ENCODE data around the gene SLC2A14.
"Not testable (repeated sequence)": the region's sequence is repeated elsewhere in the genome, so short reads cannot be mapped to it uniquely, and the experiment has no call there.

Gene SLC2A14

DNA sequence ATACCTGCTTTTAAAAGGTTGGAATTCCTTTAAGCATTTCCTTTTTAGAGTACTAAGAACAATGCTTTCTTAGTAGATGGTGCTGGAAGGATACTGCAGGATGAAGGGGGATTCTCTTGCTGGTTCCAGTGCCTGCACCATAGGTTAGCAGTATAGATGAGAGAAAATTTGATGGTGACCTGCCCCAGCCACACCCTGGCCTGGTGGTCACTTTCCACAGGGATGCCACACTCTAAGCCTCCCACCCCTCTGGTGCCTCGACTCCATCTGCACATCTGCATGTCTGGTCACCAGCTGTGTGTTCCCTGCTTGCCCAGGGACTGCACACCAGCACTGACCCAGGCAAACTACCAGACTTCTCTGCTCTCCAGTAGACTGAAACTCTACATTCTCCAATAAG lies 44.2 kb upstream of the SLC2A14 start:
- no peak overlapping the region for H3K9ac ChIP-seq (ENCODE audit: low read length)
- no peaks in the 10 kb centered on the region for H3K27me3 ChIP-seq (ENCODE audit: insufficient read depth, low read length)
- no peaks in the 10 kb centered on the region for H3K9me2 ChIP-seq (ENCODE audit: low read depth, low read length)
- H3K4me2 ChIP-seq (ENCODE audit: low read length) = no peak overlapping the region
- H3K9me3 ChIP-seq (ENCODE audit: low read length) = no peaks in the 10 kb centered on the region
- TF ChIP-seq EZH2 (IDR thresholded peaks at IDR 0.05; ENCODE audit: borderline replicate concordance, low read length) = no peak
- TF ChIP-seq, protein P1, sequence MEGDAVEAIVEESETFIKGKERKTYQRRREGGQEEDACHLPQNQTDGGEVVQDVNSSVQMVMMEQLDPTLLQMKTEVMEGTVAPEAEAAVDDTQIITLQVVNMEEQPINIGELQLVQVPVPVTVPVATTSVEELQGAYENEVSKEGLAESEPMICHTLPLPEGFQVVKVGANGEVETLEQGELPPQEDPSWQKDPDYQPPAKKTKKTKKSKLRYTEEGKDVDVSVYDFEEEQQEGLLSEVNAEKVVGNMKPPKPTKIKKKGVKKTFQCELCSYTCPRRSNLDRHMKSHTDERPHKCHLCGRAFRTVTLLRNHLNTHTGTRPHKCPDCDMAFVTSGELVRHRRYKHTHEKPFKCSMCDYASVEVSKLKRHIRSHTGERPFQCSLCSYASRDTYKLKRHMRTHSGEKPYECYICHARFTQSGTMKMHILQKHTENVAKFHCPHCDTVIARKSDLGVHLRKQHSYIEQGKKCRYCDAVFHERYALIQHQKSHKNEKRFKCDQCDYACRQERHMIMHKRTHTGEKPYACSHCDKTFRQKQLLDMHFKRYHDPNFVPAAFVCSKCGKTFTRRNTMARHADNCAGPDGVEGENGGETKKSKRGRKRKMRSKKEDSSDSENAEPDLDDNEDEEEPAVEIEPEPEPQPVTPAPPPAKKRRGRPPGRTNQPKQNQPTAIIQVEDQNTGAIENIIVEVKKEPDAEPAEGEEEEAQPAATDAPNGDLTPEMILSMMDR (IDR thresholded peaks at IDR 0.05; ENCODE audit: low read length) = no peak
- H3K4me1 ChIP-seq (ENCODE audit: insufficient read depth, low read length, severe bottlenecking) = no peaks in the 10 kb centered on the region
- no peaks in the 10 kb centered on the region for H3F3A ChIP-seq (ENCODE audit: insufficient read depth, low read length)
- H3K27ac ChIP-seq (ENCODE audit: low read depth, low read length, poor library complexity, severe bottlenecking) = no peak overlapping the region
- H3K36me3 ChIP-seq (ENCODE audit: insufficient read depth, low read length) = no peaks in the 10 kb centered on the region
- H3K79me2 ChIP-seq (ENCODE audit: insufficient read depth, low read length) = no peaks in the 10 kb centered on the region
- H3K4me3 ChIP-seq (ENCODE audit: low read depth, low read length, poor library complexity, severe bottlenecking) = no peak overlapping the region
- no peaks in the 10 kb centered on the region for H4K20me1 ChIP-seq (ENCODE audit: insufficient read depth, low read length)
- H2AFZ ChIP-seq (ENCODE audit: low read length) = no peak overlapping the region

DNA sequence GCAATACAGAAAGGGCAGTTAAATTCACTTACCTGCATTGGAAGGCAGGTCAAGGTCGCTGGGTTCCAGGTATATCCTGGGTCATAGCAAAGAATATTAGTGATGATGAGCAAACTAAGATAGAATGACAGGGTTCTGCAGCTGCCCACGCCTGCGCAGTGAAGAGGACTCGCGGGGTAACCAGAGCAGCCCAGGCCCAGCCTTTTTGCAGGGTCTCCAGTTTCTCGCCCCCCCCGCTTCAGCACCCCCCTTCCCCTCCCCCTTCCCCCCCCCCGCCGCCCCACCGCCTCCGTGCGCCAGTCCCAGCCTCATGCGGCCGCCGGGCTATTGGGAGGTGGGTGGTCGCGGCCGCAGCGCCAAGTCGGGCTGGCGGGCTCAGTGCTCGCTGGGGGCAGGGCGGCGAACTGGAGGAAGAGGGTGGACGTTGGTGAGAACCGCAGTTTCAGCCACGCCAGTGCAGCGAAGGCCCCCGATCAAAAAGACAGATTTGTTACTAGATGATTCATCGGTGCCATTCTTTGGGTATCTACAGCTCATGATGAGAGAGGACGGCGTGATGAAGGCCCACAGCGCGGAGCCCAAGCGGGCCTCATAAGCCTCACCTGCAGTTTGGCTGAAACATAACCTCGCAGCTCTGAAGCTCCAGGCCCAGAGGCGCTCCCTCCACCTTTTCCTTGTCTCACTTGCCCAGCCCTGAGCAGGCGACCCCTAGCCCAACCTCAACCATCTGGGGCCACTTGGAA lies 43.1 kb upstream of the SLC2A14 start:
- Histone ChIP-seq H3K36me3 (ENCODE audit: insufficient read depth, low read length) (no peaks in the 10 kb centered on the region), H3K4me2 (ENCODE audit: low read length) (no peak overlapping the region), H4K20me1 (ENCODE audit: insufficient read depth, low read length) (no peaks in the 10 kb centered on the region), H3K4me3 (ENCODE audit: low read depth, low read length, poor library complexity, severe bottlenecking) (no peak overlapping the region), H3K27ac (ENCODE audit: low read depth, low read length, poor library complexity, severe bottlenecking) (no peak overlapping the region), H3K27me3 (ENCODE audit: insufficient read depth, low read length) (no peaks in the 10 kb centered on the region), H3K4me1 (ENCODE audit: insufficient read depth, low read length, severe bottlenecking) (no peaks in the 10 kb centered on the region), H3F3A (ENCODE audit: insufficient read depth, low read length) (no peaks in the 10 kb centered on the region), H2AFZ (ENCODE audit: low read length) (no peak overlapping the region), H3K79me2 (ENCODE audit: insufficient read depth, low read length) (no peaks in the 10 kb centered on the region), H3K9ac (ENCODE audit: low read length) (no peak overlapping the region), H3K9me3 (ENCODE audit: low read length) (no peaks in the 10 kb centered on the region), H3K9me2 (ENCODE audit: low read depth, low read length) (no peaks in the 10 kb centered on the region)
- no peak for TF ChIP-seq EZH2 (IDR thresholded peaks at IDR 0.05; ENCODE audit: borderline replicate concordance, low read length)
- TF ChIP-seq, protein P1 (IDR thresholded peaks at IDR 0.05; ENCODE audit: low read length) = no peak

DNA sequence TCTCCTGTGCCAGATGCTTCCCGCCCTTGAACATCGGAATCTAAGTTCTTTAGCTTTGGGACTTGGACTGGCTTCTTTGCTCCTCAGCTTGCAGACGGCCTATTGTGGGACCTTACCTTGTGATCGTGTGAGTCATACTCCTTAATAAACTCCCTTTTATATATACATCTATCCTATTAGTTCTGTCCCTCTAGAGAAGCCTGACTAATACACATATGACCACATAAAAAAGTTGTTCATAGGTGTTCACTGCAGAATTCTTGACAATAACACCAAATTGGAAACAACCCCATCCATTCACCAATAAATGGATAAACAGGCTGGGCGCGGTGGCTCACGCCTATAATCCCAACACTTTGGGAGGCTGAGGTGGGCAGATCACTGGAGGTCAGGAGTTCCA lies 37.4 kb upstream of the SLC2A14 start:
- not testable (repeated sequence) for H3K4me1 ChIP-seq (ENCODE audit: insufficient read depth, low read length, severe bottlenecking); H3K36me3 ChIP-seq (ENCODE audit: insufficient read depth, low read length); H3F3A ChIP-seq (ENCODE audit: insufficient read depth, low read length); H3K4me3 ChIP-seq (ENCODE audit: low read depth, low read length, poor library complexity, severe bottlenecking); H2AFZ ChIP-seq (ENCODE audit: low read length); H4K20me1 ChIP-seq (ENCODE audit: insufficient read depth, low read length); H3K9me2 ChIP-seq (ENCODE audit: low read depth, low read length); H3K9ac ChIP-seq (ENCODE audit: low read length); H3K79me2 ChIP-seq (ENCODE audit: insufficient read depth, low read length); H3K4me2 ChIP-seq (ENCODE audit: low read length); H3K27me3 ChIP-seq (ENCODE audit: insufficient read depth, low read length); H3K27ac ChIP-seq (ENCODE audit: low read depth, low read length, poor library complexity, severe bottlenecking); H3K9me3 ChIP-seq (ENCODE audit: low read length)

DNA sequence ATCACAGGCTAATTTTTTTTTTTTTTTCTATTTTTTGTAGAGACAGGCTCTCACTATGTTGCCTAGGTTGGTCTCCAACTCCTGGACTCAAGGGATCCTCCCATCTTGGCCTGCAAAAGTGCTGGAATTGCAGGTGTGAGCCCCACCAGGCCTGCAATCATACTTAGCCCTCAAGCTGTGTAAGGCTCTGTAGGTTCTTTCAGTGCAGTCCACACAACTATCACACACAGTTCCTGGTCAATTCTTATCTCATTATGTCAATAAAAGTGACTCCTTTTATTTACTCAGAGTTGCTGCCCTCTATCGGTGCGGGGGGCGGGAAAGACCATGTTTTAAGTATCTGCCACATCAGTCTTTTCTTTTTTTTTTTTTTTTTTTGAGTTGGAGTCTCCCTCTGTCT lies 34.3 kb upstream of the SLC2A14 start:
- Histone ChIP-seq H3K9me2 (ENCODE audit: low read depth, low read length) (no peaks in the 10 kb centered on the region), H3K9ac (ENCODE audit: low read length) (no peak overlapping the region), H3K27me3 (ENCODE audit: insufficient read depth, low read length) (no peaks in the 10 kb centered on the region), H3K4me1 (ENCODE audit: insufficient read depth, low read length, severe bottlenecking) (no peaks in the 10 kb centered on the region), H4K20me1 (ENCODE audit: insufficient read depth, low read length) (no peaks in the 10 kb centered on the region), H3K9me3 (ENCODE audit: low read length) (no peaks in the 10 kb centered on the region), H2AFZ (ENCODE audit: low read length) (no peak overlapping the region), H3K4me3 (ENCODE audit: low read depth, low read length, poor library complexity, severe bottlenecking) (no peak overlapping the region), H3F3A (ENCODE audit: insufficient read depth, low read length) (no peaks in the 10 kb centered on the region), H3K36me3 (ENCODE audit: insufficient read depth, low read length) (no peaks in the 10 kb centered on the region), H3K79me2 (ENCODE audit: insufficient read depth, low read length) (no peaks in the 10 kb centered on the region), H3K27ac (ENCODE audit: low read depth, low read length, poor library complexity, severe bottlenecking) (no peak overlapping the region), H3K4me2 (ENCODE audit: low read length) (no peak overlapping the region)
- TF ChIP-seq, protein P1 (IDR thresholded peaks at IDR 0.05; ENCODE audit: low read length) = peak; percentile 42; the same call in 1 of the 2 replicates
- TF ChIP-seq EZH2 (IDR thresholded peaks at IDR 0.05; ENCODE audit: borderline replicate concordance, low read length) = no peak

DNA sequence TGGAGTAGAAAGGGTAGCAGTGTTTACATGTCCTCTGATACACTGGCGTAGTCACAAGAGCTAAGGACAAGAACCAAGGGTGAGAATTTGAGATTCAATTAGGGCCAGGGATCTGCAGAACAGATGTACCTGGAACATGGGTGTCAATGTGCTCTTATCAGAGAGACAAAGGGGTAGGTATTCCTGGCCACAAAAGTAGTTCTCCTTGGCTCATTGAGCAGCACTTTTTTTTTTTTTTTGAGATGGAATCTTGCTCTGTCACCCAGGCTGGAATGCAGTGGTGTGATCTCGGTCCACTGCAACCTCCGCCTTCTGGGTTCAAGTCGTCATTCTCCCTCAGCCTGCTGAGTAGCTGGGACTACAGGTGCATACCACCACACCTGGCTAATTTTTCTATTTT lies 33.6 kb upstream of the SLC2A14 start:
- H3K4me3 ChIP-seq (ENCODE audit: low read depth, low read length, poor library complexity, severe bottlenecking); H3K27ac ChIP-seq (ENCODE audit: low read depth, low read length, poor library complexity, severe bottlenecking); H3K9ac ChIP-seq (ENCODE audit: low read length): not testable (repeated sequence)

More for the DNA sequence above, 33.6 kb upstream of the SLC2A14 start:
- not testable (repeated sequence) for H3K27me3 ChIP-seq (ENCODE audit: insufficient read depth, low read length); H3F3A ChIP-seq (ENCODE audit: insufficient read depth, low read length); H2AFZ ChIP-seq (ENCODE audit: low read length); H3K79me2 ChIP-seq (ENCODE audit: insufficient read depth, low read length); H3K4me1 ChIP-seq (ENCODE audit: insufficient read depth, low read length, severe bottlenecking); H4K20me1 ChIP-seq (ENCODE audit: insufficient read depth, low read length); H3K9me3 ChIP-seq (ENCODE audit: low read length); H3K9me2 ChIP-seq (ENCODE audit: low read depth, low read length); H3K4me2 ChIP-seq (ENCODE audit: low read length); H3K36me3 ChIP-seq (ENCODE audit: insufficient read depth, low read length)

Measured in OCI-LY1 (cell line).